ENCODE results near the gene DTNB. TPM values are rescaled to one million over a fixed set of nuclear protein-coding genes. Genes with fewer than 3 reads are reported as not detected.

The DTNB gene
- total RNA-seq, 1 donor from 2014 or later: 17.9 TPM

DNA sequence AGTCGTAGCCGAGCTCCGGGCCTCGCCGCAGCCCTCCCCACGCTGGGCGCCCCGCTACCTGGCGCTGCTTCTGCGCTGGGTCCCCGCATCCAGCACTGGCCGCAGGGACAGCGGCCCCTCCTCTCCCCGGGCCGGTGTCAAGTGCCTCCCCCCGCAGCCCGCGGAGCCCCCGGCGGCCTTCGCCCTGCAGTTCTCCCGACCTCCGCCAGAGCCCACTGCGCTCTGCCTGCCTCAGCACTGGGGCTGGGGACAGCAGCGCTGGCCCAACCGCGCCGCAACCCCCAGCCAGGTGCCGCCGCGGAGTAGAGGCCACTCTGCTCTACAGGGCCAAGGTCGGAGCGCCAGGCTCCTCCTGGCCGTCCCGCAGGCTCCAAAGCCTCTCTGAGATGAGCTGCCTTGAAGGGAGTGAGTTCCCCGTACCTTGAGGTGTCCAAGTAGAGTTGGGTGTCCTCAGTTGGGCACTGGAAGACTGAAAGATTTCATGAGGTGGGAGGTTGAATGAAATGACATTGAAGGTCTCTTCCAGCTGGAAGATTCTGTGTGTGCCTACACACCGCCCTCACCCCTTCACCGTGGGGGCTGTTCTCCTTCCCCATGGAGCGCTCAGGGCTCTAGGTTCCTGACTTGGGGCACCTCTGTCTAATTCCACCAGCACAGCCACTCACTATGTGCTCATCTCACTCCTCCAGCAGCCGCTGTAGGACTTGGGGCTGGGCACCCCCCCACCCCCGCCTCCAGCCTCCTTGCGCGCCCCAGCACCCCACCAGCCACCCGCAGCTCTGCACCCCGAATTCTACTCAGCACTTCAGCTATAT is 330.8 kb downstream of the DTNB start:
- DNase-seq (ENCODE audit: extremely low spot score in 2 of 2): no peak
- TF ChIP-seq, protein P1, sequence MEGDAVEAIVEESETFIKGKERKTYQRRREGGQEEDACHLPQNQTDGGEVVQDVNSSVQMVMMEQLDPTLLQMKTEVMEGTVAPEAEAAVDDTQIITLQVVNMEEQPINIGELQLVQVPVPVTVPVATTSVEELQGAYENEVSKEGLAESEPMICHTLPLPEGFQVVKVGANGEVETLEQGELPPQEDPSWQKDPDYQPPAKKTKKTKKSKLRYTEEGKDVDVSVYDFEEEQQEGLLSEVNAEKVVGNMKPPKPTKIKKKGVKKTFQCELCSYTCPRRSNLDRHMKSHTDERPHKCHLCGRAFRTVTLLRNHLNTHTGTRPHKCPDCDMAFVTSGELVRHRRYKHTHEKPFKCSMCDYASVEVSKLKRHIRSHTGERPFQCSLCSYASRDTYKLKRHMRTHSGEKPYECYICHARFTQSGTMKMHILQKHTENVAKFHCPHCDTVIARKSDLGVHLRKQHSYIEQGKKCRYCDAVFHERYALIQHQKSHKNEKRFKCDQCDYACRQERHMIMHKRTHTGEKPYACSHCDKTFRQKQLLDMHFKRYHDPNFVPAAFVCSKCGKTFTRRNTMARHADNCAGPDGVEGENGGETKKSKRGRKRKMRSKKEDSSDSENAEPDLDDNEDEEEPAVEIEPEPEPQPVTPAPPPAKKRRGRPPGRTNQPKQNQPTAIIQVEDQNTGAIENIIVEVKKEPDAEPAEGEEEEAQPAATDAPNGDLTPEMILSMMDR (IDR thresholded peaks at IDR 0.05): peak; percentile 77 to 95 (median 93)
- TF ChIP-seq POLR2A (IDR thresholded peaks at IDR 0.05) (no peak), POLR2AphosphoS5 (IDR thresholded peaks at IDR 0.05; ENCODE audit: insufficient read depth in 1 of 2, low read depth in 1 of 2) (peak in 1 of 2 donors; percentile 54)
- Histone ChIP-seq H3K27me3 (no peaks in the 10 kb centered on the region), H3K4me3 (peak overlapping the region; percentile 67 to 74), H3K27ac (peak overlapping the region; percentile 83), H3K36me3 (no peaks in the 10 kb centered on the region), H3K4me1 (peaks cover 38% of the 10 kb centered on the region), H3K9me3 (no peaks in the 10 kb centered on the region)
- intact Hi-C loops (cut with DNase I): no loop called here

DNA sequence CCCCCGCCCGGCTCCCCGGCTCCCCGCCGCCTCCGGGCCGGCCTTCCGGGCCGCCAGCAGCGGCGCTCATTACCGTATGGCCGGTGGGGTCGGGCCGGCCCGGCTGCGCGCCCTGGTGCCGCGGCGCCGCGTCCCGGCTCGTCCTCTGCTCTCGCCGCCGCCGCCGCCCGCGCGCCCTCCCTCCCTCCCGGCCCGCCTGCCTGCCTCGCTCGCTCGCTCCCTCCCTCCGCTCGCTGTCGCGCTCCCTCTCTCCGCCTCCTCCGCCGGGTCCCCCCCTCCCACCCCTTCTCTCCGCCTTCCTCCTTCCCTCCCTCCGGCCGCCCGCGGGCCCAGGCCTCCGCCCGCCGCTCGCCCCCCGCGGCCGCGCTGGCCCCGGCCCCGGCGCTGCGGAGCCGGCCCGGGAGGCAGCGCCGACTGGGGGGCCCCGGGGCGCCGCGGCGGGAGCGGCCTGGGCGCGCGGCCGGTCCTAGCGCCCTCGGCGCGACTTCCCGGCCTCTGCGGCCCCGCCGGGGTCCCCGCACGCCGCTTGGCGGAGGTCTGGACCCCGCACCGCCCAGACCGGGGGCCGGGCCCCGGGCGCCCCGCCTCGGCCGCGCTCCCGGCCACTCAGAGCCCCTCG is 331.5 kb downstream of the DTNB start, which contains the start of gene DNMT3A:
Gene DNMT3A, minus strand, starts transcription at position 173 of the 619 bp plus-strand sequence. CDS start 27,941 bp downstream, outside the sequence.
- Histone ChIP-seq H3K36me3 (no peaks in the 10 kb centered on the region), H3K27me3 (no peaks in the 10 kb centered on the region), H3K9me3 (no peaks in the 10 kb centered on the region), H3K4me1 (peaks cover 40% of the 10 kb centered on the region), H3K27ac (peak within 1 kb of the TSS; percentile 89), H3K4me3 (peak within 1 kb of the TSS; percentile 67 to 74)
- DNase-seq (ENCODE audit: extremely low spot score in 2 of 2): no peak
- TF ChIP-seq, protein P1 (IDR thresholded peaks at IDR 0.05): no peak
- peak in 1 of 2 donors; percentile 27 for TF ChIP-seq POLR2A (IDR thresholded peaks at IDR 0.05)
- TF ChIP-seq POLR2AphosphoS5 (IDR thresholded peaks at IDR 0.05; ENCODE audit: insufficient read depth in 1 of 2, low read depth in 1 of 2): no peak
- intact Hi-C loops (cut with DNase I): no loop called here

DNA sequence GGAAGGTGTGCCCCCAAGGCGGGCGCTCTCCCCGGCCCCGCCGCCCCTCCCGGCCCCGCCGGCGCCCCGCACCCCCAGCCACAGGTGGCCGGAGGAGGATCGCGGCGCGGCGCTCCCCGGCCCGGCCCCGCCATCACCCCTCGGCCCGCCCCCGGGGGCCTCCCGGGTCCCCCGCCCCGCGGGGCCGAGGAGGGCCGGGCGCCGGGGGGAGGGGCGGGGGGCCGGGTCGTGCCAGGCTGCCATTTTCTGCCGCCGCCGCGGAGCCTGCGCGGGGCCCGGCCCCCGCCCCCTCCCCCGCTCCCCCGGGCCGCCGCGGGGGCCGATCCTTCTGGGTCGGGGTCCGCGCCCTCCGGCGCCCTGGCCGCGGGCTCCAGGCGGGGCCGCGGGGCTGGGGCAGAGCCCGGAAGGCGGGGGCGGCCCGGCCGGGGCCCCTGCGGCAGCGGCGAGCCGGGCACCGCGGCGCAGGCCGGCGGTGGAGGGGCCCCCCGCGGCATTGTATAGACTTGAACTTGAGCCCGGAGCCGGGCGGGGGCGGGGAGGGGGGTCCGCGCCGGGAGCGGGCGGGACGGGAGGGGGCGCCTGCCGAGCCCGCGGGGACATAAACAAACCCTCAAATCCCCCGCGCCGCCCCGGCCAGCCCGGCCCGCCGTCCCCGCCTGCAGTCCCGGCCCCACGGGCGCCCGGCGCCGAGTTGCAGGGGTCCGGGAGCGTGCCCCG is 332.2 kb downstream of the DTNB start:
- TF ChIP-seq POLR2AphosphoS5 (IDR thresholded peaks at IDR 0.05; ENCODE audit: insufficient read depth in 1 of 2, low read depth in 1 of 2): no peak
- H3K36me3 ChIP-seq: no peaks in the 10 kb centered on the region
- H3K4me1 ChIP-seq: peaks cover 47% of the 10 kb centered on the region
- DNase-seq (ENCODE audit: extremely low spot score in 2 of 2): no peak
- intact Hi-C loops (cut with DNase I): no loop called here
- H3K4me3 ChIP-seq: peak overlapping the region; percentile 67 to 74
- H3K27ac ChIP-seq: peak overlapping the region; percentile 89
- H3K9me3 ChIP-seq: no peaks in the 10 kb centered on the region
- H3K27me3 ChIP-seq: no peaks in the 10 kb centered on the region

DNA sequence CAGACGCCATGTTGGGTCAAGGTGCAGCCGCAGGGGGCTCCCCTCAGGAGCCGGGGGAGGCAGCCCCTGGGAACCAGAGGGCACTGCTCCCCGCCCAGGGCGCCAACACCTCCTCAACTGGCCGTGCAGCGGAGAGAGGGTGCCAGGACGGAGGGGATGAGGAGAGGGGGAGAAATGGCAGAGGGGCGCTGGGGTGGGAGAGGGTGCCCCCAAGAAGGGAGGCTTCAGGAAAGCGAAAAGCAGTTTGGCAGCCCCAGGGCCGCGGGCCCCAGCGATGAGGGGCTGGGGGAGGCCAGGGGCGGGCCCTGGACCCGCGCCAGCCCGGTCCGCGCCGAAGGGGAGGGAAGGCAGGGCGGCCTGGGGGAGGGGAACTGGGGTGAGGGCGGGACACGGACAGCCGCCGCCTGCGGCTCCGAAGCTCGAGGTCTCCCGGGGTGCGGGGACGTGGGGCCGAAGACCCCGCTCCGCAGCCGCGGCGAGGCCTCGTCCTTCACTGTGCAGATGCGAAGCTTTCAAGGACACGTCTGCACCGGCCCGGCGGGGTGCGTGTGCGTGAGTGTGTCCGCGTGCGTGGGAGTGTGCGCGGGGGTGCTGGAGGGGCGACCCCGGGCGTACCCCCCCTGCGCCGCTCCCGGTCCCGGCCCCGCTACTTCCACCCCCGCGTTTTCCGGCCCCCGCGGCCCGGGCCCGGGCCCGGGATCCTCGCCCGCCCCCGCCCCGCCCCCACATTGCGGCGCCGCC is 333.0 kb downstream of the DTNB start:
- no peak for DNase-seq (ENCODE audit: extremely low spot score in 2 of 2)

More for the DNA sequence above, 333.0 kb downstream of the DTNB start:
- intact Hi-C loops (cut with DNase I): no loop called here
- H3K4me3 ChIP-seq: peak overlapping the region; percentile 67 to 74
- peak overlapping the region; percentile 89 for H3K27ac ChIP-seq
- H3K9me3 ChIP-seq: no peaks in the 10 kb centered on the region
- no peaks in the 10 kb centered on the region for H3K27me3 ChIP-seq
- H3K36me3 ChIP-seq: no peaks in the 10 kb centered on the region
- H3K4me1 ChIP-seq: peaks cover 50% of the 10 kb centered on the region
- TF ChIP-seq POLR2AphosphoS5 (IDR thresholded peaks at IDR 0.05; ENCODE audit: insufficient read depth in 1 of 2, low read depth in 1 of 2) (no peak), POLR2A (IDR thresholded peaks at IDR 0.05) (no peak)
- TF ChIP-seq, protein P1 (IDR thresholded peaks at IDR 0.05): no peak

All from vagina (tissue), 2 donors.